SK-N-SH treated with all-trans-retinoic acid at 6 μM for 48 hours (cell line): Measurements from ENCODE around the gene FAM234B.

Source experiments
- ATAC-seq: fragments of 200-7000 bp; cut with Tn5 transposase; 3 replicates; pipeline ENCODE4 v1.9.1; 2020; ENCODE audit warnings: mild to moderate bottlenecking, moderate library complexity
- ARNTL ChIP-seq: fragments of 450-650 bp; formaldehyde crosslinking; IDR thresholded peaks from 2 replicates; pipeline ENCODE4 v1.5.0; 2020; ENCODE audit warnings: low read depth, mild to moderate bottlenecking, moderate library complexity, borderline replicate concordance
- BACH2 ChIP-seq: fragments of 250-450 bp; sonication (Bioruptor Pico); IDR thresholded peaks from 2 replicates; pipeline ENCODE4 v1.9.0; 2021; ENCODE audit warnings: mild to moderate bottlenecking, borderline replicate concordance
- CSDC2 ChIP-seq: fragments of 250-450 bp; sonication (Bioruptor Pico); IDR thresholded peaks from 2 replicates; pipeline ENCODE4 v1.5.0; 2020; ENCODE audit warnings: mild to moderate bottlenecking, moderate library complexity
- ESRRG ChIP-seq: fragments of 250-450 bp; sonication (Bioruptor Pico); IDR thresholded peaks from 2 replicates; pipeline ENCODE4 v1.6.1; 2021; ENCODE audit warnings: mild to moderate bottlenecking
- GLIS3 ChIP-seq: fragments of 250-450 bp; sonication (Bioruptor Pico); IDR thresholded peaks from 2 replicates; pipeline ENCODE4 v1.5.0; 2020; ENCODE audit warnings: mild to moderate bottlenecking, moderate library complexity
- ISL1 ChIP-seq: fragments of 250-450 bp; sonication (Bioruptor Pico); IDR thresholded peaks from 2 replicates; pipeline ENCODE4 v2.1.2; 2022; ENCODE audit warnings: mild to moderate bottlenecking, moderate library complexity
- OSR1 ChIP-seq: fragments of 250-450 bp; sonication (Bioruptor Pico); IDR thresholded peaks from 2 replicates; pipeline ENCODE4 v1.8.0; 2022; ENCODE audit warnings: moderate library complexity, mild to moderate bottlenecking, inconsistent platforms
- PPARA ChIP-seq: fragments of 250-450 bp; sonication (Bioruptor Pico); IDR thresholded peaks from 2 replicates; pipeline ENCODE4 v1.5.0; 2020; ENCODE audit warnings: mild to moderate bottlenecking, borderline replicate concordance
- RARB ChIP-seq: fragments of 250-450 bp; sonication (Bioruptor Pico); IDR thresholded peaks from 2 replicates; pipeline ENCODE4 v1.8.0; 2021; ENCODE audit warnings: mild to moderate bottlenecking, moderate library complexity
- SNAI2 ChIP-seq: fragments of 250-450 bp; sonication (Bioruptor Pico); IDR thresholded peaks from 2 replicates; pipeline ENCODE4 v1.5.0; 2020; ENCODE audit warnings: mild to moderate bottlenecking, moderate library complexity
- TCF4 ChIP-seq: fragments of 250-450 bp; sonication (Bioruptor Pico); IDR thresholded peaks from 2 replicates; pipeline ENCODE4 v1.8.0; 2021; ENCODE audit warnings: mild to moderate bottlenecking, moderate library complexity, borderline replicate concordance
- TOX ChIP-seq: fragments of 250-450 bp; sonication (Bioruptor Pico); IDR thresholded peaks from 2 replicates; pipeline ENCODE4 v1.8.0; 2021; ENCODE audit warnings: mild to moderate bottlenecking, moderate library complexity, borderline replicate concordance
- ZC3H10 ChIP-seq: fragments of 250-450 bp; sonication (Bioruptor Pico); IDR thresholded peaks from 2 replicates; pipeline ENCODE4 v1.5.1; 2021; ENCODE audit warnings: mild to moderate bottlenecking, moderate library complexity
- ZFP3 ChIP-seq: fragments of 250-450 bp; sonication (Bioruptor Pico); IDR thresholded peaks from 2 replicates; pipeline ENCODE4 v1.5.0; 2020; ENCODE audit warnings: mild to moderate bottlenecking, moderate library complexity
- ZFP30 ChIP-seq: fragments of 450-650 bp; formaldehyde crosslinking; IDR thresholded peaks from 2 replicates; pipeline ENCODE4 v1.5.0; 2022; ENCODE audit warnings: mild to moderate bottlenecking, moderate library complexity
- ZNF565 ChIP-seq: fragments of 450-650 bp; formaldehyde crosslinking; conservative IDR thresholded peaks from 2 replicates; pipeline ENCODE4 v1.5.0; 2020; ENCODE audit warnings: low read depth, mild to moderate bottlenecking, moderate library complexity
- ZNF70 ChIP-seq: fragments of 450-650 bp; formaldehyde crosslinking; IDR thresholded peaks from 2 replicates; pipeline ENCODE4 v1.5.0; 2020; ENCODE audit warnings: mild to moderate bottlenecking, moderate library complexity
- ZNF8 ChIP-seq: fragments of 450-650 bp; formaldehyde crosslinking; IDR thresholded peaks from 2 replicates; pipeline ENCODE4 v1.5.0; 2020; ENCODE audit warnings: mild to moderate bottlenecking, moderate library complexity
- TF ChIP-seq, protein P1 (sequence below): fragments of 250-450 bp; sonication (Bioruptor Pico); IDR thresholded peaks from 2 replicates; pipeline ENCODE4 v1.5.1; 2020; ENCODE audit warnings: low read depth, mild to moderate bottlenecking, moderate library complexity
- TF ChIP-seq, protein P2 (sequence below): fragments of 250-450 bp; sonication (Bioruptor Pico); IDR thresholded peaks from 2 replicates; pipeline ENCODE4 v1.8.0; 2021; ENCODE audit warnings: low read depth, mild to moderate bottlenecking, moderate library complexity, borderline replicate concordance
- TF ChIP-seq, protein P3 (sequence below): fragments of 250-450 bp; sonication (Bioruptor Pico); IDR thresholded peaks from 2 replicates; pipeline ENCODE4 v1.5.1; 2021; ENCODE audit warnings: mild to moderate bottlenecking, moderate library complexity
- TF ChIP-seq, protein P4 (sequence below): fragments of 250-450 bp; sonication (Bioruptor Pico); IDR thresholded peaks from 2 replicates; pipeline ENCODE4 v1.8.0; 2020; ENCODE audit warnings: mild to moderate bottlenecking, moderate library complexity, borderline replicate concordance

FAM234B gene

DNA sequence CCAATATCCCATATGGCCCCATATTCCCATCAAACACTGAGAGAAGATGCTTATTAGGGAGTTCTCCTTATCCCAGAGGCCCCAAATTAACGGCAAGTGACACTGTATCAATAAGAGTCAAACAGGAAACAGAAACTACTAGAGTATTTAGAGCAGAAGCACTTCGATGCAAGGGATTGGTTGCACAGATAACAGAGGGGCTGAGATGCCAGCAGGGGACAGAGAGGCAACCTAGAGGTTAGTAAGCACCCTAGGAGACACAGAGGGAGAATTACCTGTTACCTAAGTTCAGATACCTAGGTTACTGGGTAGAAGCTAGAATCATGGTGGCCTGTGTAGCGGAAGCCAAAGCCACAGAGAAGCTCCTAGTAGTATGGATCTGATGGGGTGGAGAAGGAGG is 47.0 kb upstream of the FAM234B start:
- TF ChIP-seq ZNF565 (CRISPR knock-in tag) = no peak
- TF ChIP-seq, protein P1, sequence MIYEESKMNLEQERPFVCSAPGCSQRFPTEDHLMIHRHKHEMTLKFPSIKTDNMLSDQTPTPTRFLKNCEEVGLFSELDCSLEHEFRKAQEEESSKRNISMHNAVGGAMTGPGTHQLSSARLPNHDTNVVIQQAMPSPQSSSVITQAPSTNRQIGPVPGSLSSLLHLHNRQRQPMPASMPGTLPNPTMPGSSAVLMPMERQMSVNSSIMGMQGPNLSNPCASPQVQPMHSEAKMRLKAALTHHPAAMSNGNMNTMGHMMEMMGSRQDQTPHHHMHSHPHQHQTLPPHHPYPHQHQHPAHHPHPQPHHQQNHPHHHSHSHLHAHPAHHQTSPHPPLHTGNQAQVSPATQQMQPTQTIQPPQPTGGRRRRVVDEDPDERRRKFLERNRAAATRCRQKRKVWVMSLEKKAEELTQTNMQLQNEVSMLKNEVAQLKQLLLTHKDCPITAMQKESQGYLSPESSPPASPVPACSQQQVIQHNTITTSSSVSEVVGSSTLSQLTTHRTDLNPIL (CRISPR knock-in tag) = no peak
- ATAC-seq = no peak

DNA sequence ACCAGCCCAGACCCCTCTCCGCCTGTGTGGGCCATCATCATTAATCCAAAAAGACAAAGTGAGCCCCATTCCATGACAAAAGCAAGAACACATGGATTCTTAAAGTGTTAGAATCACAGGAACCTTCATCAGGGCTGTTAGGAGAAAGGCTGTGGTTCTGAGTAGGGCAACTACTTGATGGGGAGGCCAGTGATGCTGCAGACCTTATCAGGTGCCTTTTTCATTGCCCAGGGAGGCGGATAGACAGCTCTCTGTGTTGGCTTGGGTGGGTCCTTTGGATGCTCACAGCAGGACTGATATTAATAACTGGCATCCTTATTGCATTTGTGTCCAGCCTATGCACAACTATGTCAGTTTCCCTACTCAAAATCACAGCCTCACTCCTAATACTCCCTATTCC is 46.4 kb upstream of the FAM234B start:
- no peak for TF ChIP-seq OSR1
- no peak for TF ChIP-seq GLIS3 (CRISPR knock-in tag)
- TF ChIP-seq ZC3H10 (CRISPR knock-in tag) = no peak
- TF ChIP-seq ESRRG (CRISPR knock-in tag) = no peak
- TF ChIP-seq TOX (CRISPR knock-in tag) = no peak
- TF ChIP-seq ZNF8 = no peak
- no peak for TF ChIP-seq ZFP30
- TF ChIP-seq ARNTL (CRISPR knock-in tag) = no peak
- TF ChIP-seq, protein P1 (CRISPR knock-in tag) = no peak
- no peak for TF ChIP-seq ZNF565 (CRISPR knock-in tag)
- no peak for TF ChIP-seq ZNF70 (CRISPR knock-in tag)
- TF ChIP-seq BACH2 (CRISPR knock-in tag) = no peak
- TF ChIP-seq, protein P2, sequence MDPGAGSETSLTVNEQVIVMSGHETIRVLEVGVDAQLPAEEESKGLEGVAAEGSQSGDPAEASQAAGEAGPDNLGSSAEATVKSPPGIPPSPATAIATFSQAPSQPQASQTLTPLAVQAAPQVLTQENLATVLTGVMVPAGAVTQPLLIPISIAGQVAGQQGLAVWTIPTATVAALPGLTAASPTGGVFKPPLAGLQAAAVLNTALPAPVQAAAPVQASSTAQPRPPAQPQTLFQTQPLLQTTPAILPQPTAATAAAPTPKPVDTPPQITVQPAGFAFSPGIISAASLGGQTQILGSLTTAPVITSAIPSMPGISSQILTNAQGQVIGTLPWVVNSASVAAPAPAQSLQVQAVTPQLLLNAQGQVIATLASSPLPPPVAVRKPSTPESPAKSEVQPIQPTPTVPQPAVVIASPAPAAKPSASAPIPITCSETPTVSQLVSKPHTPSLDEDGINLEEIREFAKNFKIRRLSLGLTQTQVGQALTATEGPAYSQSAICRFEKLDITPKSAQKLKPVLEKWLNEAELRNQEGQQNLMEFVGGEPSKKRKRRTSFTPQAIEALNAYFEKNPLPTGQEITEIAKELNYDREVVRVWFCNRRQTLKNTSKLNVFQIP (CRISPR knock-in tag) = no peak
- TF ChIP-seq, protein P3, sequence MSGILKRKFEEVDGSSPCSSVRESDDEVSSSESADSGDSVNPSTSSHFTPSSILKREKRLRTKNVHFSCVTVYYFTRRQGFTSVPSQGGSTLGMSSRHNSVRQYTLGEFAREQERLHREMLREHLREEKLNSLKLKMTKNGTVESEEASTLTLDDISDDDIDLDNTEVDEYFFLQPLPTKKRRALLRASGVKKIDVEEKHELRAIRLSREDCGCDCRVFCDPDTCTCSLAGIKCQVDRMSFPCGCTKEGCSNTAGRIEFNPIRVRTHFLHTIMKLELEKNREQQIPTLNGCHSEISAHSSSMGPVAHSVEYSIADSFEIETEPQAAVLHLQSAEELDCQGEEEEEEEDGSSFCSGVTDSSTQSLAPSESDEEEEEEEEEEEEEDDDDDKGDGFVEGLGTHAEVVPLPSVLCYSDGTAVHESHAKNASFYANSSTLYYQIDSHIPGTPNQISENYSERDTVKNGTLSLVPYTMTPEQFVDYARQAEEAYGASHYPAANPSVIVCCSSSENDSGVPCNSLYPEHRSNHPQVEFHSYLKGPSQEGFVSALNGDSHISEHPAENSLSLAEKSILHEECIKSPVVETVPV (CRISPR knock-in tag) = no peak
- ATAC-seq = no peak

DNA sequence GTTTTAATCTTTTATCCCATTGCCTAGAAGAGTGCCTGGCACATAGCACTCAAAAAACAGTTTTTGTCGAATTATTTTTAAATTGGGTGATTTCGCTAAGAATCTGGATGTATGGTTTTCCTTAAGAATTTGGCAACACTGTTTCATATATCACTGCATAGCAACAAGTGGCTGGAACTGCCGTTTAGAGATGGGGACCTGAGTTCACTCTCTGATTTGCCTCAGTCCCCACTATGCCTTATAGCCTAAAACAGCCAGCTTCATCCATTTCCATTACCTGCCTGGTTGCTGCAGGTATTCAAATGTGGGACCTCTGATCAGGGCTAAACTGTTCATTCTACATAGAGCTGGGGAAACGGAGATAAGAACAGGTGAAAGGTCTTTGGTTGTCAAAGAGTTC is 45.9 kb upstream of the FAM234B start:
- no peak for ATAC-seq
- TF ChIP-seq, protein P3 (CRISPR knock-in tag) = no peak
- TF ChIP-seq ESRRG (CRISPR knock-in tag) = no peak
- no peak for TF ChIP-seq ZC3H10 (CRISPR knock-in tag)
- no peak for TF ChIP-seq OSR1
- TF ChIP-seq ARNTL (CRISPR knock-in tag) = no peak
- TF ChIP-seq ZNF70 (CRISPR knock-in tag) = no peak
- no peak for TF ChIP-seq TOX (CRISPR knock-in tag)
- TF ChIP-seq TCF4 (CRISPR knock-in tag) = no peak
- no peak for TF ChIP-seq RARB
- no peak for TF ChIP-seq PPARA (CRISPR knock-in tag)
- no peak for TF ChIP-seq ZFP30
- TF ChIP-seq, protein P1 (CRISPR knock-in tag) = no peak
- no peak for TF ChIP-seq SNAI2 (CRISPR knock-in tag)
- no peak for TF ChIP-seq BACH2 (CRISPR knock-in tag)
- TF ChIP-seq, protein P2 (CRISPR knock-in tag) = no peak
- no peak for TF ChIP-seq ZFP3 (CRISPR knock-in tag)
- TF ChIP-seq, protein P4, sequence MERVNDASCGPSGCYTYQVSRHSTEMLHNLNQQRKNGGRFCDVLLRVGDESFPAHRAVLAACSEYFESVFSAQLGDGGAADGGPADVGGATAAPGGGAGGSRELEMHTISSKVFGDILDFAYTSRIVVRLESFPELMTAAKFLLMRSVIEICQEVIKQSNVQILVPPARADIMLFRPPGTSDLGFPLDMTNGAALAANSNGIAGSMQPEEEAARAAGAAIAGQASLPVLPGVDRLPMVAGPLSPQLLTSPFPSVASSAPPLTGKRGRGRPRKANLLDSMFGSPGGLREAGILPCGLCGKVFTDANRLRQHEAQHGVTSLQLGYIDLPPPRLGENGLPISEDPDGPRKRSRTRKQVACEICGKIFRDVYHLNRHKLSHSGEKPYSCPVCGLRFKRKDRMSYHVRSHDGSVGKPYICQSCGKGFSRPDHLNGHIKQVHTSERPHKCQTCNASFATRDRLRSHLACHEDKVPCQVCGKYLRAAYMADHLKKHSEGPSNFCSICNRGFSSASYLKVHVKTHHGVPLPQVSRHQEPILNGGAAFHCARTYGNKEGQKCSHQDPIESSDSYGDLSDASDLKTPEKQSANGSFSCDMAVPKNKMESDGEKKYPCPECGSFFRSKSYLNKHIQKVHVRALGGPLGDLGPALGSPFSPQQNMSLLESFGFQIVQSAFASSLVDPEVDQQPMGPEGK = no peak
- TF ChIP-seq ZNF8 = no peak
- no peak for TF ChIP-seq CSDC2 (CRISPR knock-in tag)
- no peak for TF ChIP-seq ISL1 (CRISPR knock-in tag)
- TF ChIP-seq, all 23 proteins: peak for 0
